Fibroblast of peridontal ligament (primary cell): ENCODE measurements around the gene GNS.
"Not testable (repeated sequence)": the region's sequence is repeated elsewhere in the genome, so short reads cannot be mapped to it uniquely, and the experiment has no call there.

Experiments used
- DNase-seq: peaks from one replicate; pipeline ENCODE4 v3.0.0-alpha.2; 2010; ENCODE audit errors: extremely low read depth

The GNS gene

GRCh38 chr12:64779354-64779974 lies 20.3 kb upstream of the GNS start:
- no peak for DNase-seq

GRCh38 chr12:64775147-64775736 lies 16.0 kb upstream of the GNS start:
- not testable (repeated sequence) for DNase-seq

- no peak for DNase-seq
Measured at GRCh38 chr12:64773386-64773785, 14.2 kb upstream of the GNS start.

GRCh38 chr12:64767495-64767894 lies 8.3 kb upstream of the GNS start:
- no peak for DNase-seq

GRCh38 chr12:64760808-64761573 lies 1.8 kb upstream of the GNS start:
- DNase-seq = no peak

GRCh38 chr12:64757771-64758170 lies 1.4 kb downstream of the GNS start:
- no peak for DNase-seq

- DNase-seq = no peak
Measured at GRCh38 chr12:64756376-64756775, 2.8 kb downstream of the GNS start.

GRCh38 chr12:64753427-64753826 lies 5.8 kb downstream of the GNS start:
- DNase-seq = no peak

- no peak for DNase-seq
Measured at GRCh38 chr12:64752833-64753238, 6.4 kb downstream of the GNS start.

GRCh38 chr12:64752032-64752431 lies 7.2 kb downstream of the GNS start:
- no peak for DNase-seq

- no peak for DNase-seq
Measured at GRCh38 chr12:64749461-64750200, 9.6 kb downstream of the GNS start.

- DNase-seq = no peak
Measured at GRCh38 chr12:64747695-64748094, 11.5 kb downstream of the GNS start.

GRCh38 chr12:64746663-64747062 lies 12.5 kb downstream of the GNS start:
- peak; percentile 29 for DNase-seq

GRCh38 chr12:64745980-64746379 lies 13.2 kb downstream of the GNS start:
- no peak for DNase-seq

- no peak for DNase-seq
Measured at GRCh38 chr12:64745259-64745807, 13.9 kb downstream of the GNS start.

GRCh38 chr12:64744422-64745258 lies 14.6 kb downstream of the GNS start:
- DNase-seq = peak; percentile 28

GRCh38 chr12:64743206-64743605 lies 16.0 kb downstream of the GNS start:
- DNase-seq = no peak

- DNase-seq = no peak
Measured at GRCh38 chr12:64742416-64742815, 16.8 kb downstream of the GNS start.

- DNase-seq = no peak
Measured at GRCh38 chr12:64740646-64741045, 18.6 kb downstream of the GNS start.

GRCh38 chr12:64739778-64740177 lies 19.4 kb downstream of the GNS start:
- DNase-seq = no peak

- no peak for DNase-seq
Measured at GRCh38 chr12:64737539-64737938, 21.7 kb downstream of the GNS start.
